ENCODE results near the gene SP110.

The SP110 gene

GRCh38 chr2:230178546-230179485, 41.0 kb downstream of the SP110 start:
- no peak for DNase-seq (ENCODE audit: insufficient read length, low spot score)
- TF ChIP-seq SPI1 (IDR thresholded peaks at IDR 0.05; ENCODE audit: low read depth, low read length) (no peak), POLR2A (IDR thresholded peaks at IDR 0.05; ENCODE audit: low read depth, low read length) (no peak), TAF1 (IDR thresholded peaks at IDR 0.05; ENCODE audit: low read depth, low read length) (no peak), PAX5 (IDR thresholded peaks at IDR 0.05; ENCODE audit: insufficient read depth, low read length, severe bottlenecking) (no peak), POLR2AphosphoS5 (IDR thresholded peaks at IDR 0.05; ENCODE audit: low read depth, low read length) (no peak), POU2F2 (IDR thresholded peaks at IDR 0.05; ENCODE audit: low read depth, low read length) (no peak)
- no peak for FAIRE-seq

- DNase-seq (ENCODE audit: insufficient read length, low spot score): no peak
- TF ChIP-seq POLR2AphosphoS5 (IDR thresholded peaks at IDR 0.05; ENCODE audit: low read depth, low read length) (no peak), TAF1 (IDR thresholded peaks at IDR 0.05; ENCODE audit: low read depth, low read length) (no peak), PAX5 (IDR thresholded peaks at IDR 0.05; ENCODE audit: insufficient read depth, low read length, severe bottlenecking) (no peak), POLR2A (IDR thresholded peaks at IDR 0.05; ENCODE audit: low read depth, low read length) (no peak)
- FAIRE-seq: no peak
Observed at GRCh38 chr2:230176996-230177395, 42.8 kb downstream of the SP110 start.

- no peak for DNase-seq (ENCODE audit: insufficient read length, low spot score)
- no peak for TF ChIP-seq POU2F2 (IDR thresholded peaks at IDR 0.05; ENCODE audit: low read depth, low read length)
- no peak for TF ChIP-seq POLR2A (IDR thresholded peaks at IDR 0.05; ENCODE audit: low read depth, low read length)
- TF ChIP-seq PAX5 (IDR thresholded peaks at IDR 0.05; ENCODE audit: insufficient read depth, low read length, severe bottlenecking): no peak
- no peak for TF ChIP-seq SPI1 (IDR thresholded peaks at IDR 0.05; ENCODE audit: low read depth, low read length)
- no peak for TF ChIP-seq TAF1 (IDR thresholded peaks at IDR 0.05; ENCODE audit: low read depth, low read length)
- no peak for TF ChIP-seq POLR2AphosphoS5 (IDR thresholded peaks at IDR 0.05; ENCODE audit: low read depth, low read length)
- no peak for FAIRE-seq
Observed at GRCh38 chr2:230174466-230174865, 45.3 kb downstream of the SP110 start.

GRCh38 chr2:230172852-230173251, 46.9 kb downstream of the SP110 start:
- TF ChIP-seq POLR2AphosphoS5 (IDR thresholded peaks at IDR 0.05; ENCODE audit: low read depth, low read length) (no peak), SPI1 (IDR thresholded peaks at IDR 0.05; ENCODE audit: low read depth, low read length) (no peak), TAF1 (IDR thresholded peaks at IDR 0.05; ENCODE audit: low read depth, low read length) (no peak), POU2F2 (IDR thresholded peaks at IDR 0.05; ENCODE audit: low read depth, low read length) (no peak), POLR2A (IDR thresholded peaks at IDR 0.05; ENCODE audit: low read depth, low read length) (no peak), PAX5 (IDR thresholded peaks at IDR 0.05; ENCODE audit: insufficient read depth, low read length, severe bottlenecking) (no peak)
- no peak for DNase-seq (ENCODE audit: insufficient read length, low spot score)
- no peak for FAIRE-seq

- no peak for DNase-seq (ENCODE audit: insufficient read length, low spot score)
- no peak for FAIRE-seq
- TF ChIP-seq TAF1 (IDR thresholded peaks at IDR 0.05; ENCODE audit: low read depth, low read length) (no peak), POLR2AphosphoS5 (IDR thresholded peaks at IDR 0.05; ENCODE audit: low read depth, low read length) (no peak), POU2F2 (IDR thresholded peaks at IDR 0.05; ENCODE audit: low read depth, low read length) (no peak), PAX5 (IDR thresholded peaks at IDR 0.05; ENCODE audit: insufficient read depth, low read length, severe bottlenecking) (no peak), SPI1 (IDR thresholded peaks at IDR 0.05; ENCODE audit: low read depth, low read length) (no peak), POLR2A (IDR thresholded peaks at IDR 0.05; ENCODE audit: low read depth, low read length) (no peak)
Observed at GRCh38 chr2:230172156-230172555, 47.6 kb downstream of the SP110 start.

- FAIRE-seq: no peak
- TF ChIP-seq POLR2AphosphoS5 (IDR thresholded peaks at IDR 0.05; ENCODE audit: low read depth, low read length) (no peak), TAF1 (IDR thresholded peaks at IDR 0.05; ENCODE audit: low read depth, low read length) (no peak), POU2F2 (IDR thresholded peaks at IDR 0.05; ENCODE audit: low read depth, low read length) (no peak), SPI1 (IDR thresholded peaks at IDR 0.05; ENCODE audit: low read depth, low read length) (no peak), PAX5 (IDR thresholded peaks at IDR 0.05; ENCODE audit: insufficient read depth, low read length, severe bottlenecking) (no peak), POLR2A (IDR thresholded peaks at IDR 0.05; ENCODE audit: low read depth, low read length) (no peak)
- DNase-seq (ENCODE audit: insufficient read length, low spot score): no peak
Observed at GRCh38 chr2:230170532-230170931, 49.3 kb downstream of the SP110 start.

- FAIRE-seq: no peak
- TF ChIP-seq POU2F2 (IDR thresholded peaks at IDR 0.05; ENCODE audit: low read depth, low read length) (no peak), POLR2A (IDR thresholded peaks at IDR 0.05; ENCODE audit: low read depth, low read length) (no peak)
- DNase-seq (ENCODE audit: insufficient read length, low spot score): no peak
Observed at GRCh38 chr2:230166557-230167170, 53.1 kb downstream of the SP110 start.

- TF ChIP-seq POLR2A (IDR thresholded peaks at IDR 0.05; ENCODE audit: low read depth, low read length): no peak
- TF ChIP-seq TAF1 (IDR thresholded peaks at IDR 0.05; ENCODE audit: low read depth, low read length): no peak
- no peak for TF ChIP-seq SPI1 (IDR thresholded peaks at IDR 0.05; ENCODE audit: low read depth, low read length)
- TF ChIP-seq POLR2AphosphoS5 (IDR thresholded peaks at IDR 0.05; ENCODE audit: low read depth, low read length): no peak
- TF ChIP-seq PAX5 (IDR thresholded peaks at IDR 0.05; ENCODE audit: insufficient read depth, low read length, severe bottlenecking): no peak
- no peak for TF ChIP-seq POU2F2 (IDR thresholded peaks at IDR 0.05; ENCODE audit: low read depth, low read length)
- no peak for DNase-seq (ENCODE audit: insufficient read length, low spot score)
- no peak for FAIRE-seq
Observed at GRCh38 chr2:230164139-230164538, 55.6 kb downstream of the SP110 start.

- TF ChIP-seq TAF1 (IDR thresholded peaks at IDR 0.05; ENCODE audit: low read depth, low read length) (no peak), SPI1 (IDR thresholded peaks at IDR 0.05; ENCODE audit: low read depth, low read length) (no peak), PAX5 (IDR thresholded peaks at IDR 0.05; ENCODE audit: insufficient read depth, low read length, severe bottlenecking) (no peak), POLR2A (IDR thresholded peaks at IDR 0.05; ENCODE audit: low read depth, low read length) (no peak), POU2F2 (IDR thresholded peaks at IDR 0.05; ENCODE audit: low read depth, low read length) (no peak), POLR2AphosphoS5 (IDR thresholded peaks at IDR 0.05; ENCODE audit: low read depth, low read length) (no peak)
- DNase-seq (ENCODE audit: insufficient read length, low spot score) (no peak), FAIRE-seq (no peak)
Observed at GRCh38 chr2:230162981-230163380, 56.8 kb downstream of the SP110 start.
